Immature natural killer cell (primary cell): ENCODE measurements around the gene RUNDC1. TPM values are rescaled to one million over a fixed set of nuclear protein-coding genes. Genes with fewer than 3 reads are reported as not detected.
"Not testable (repeated sequence)": the region's sequence is repeated elsewhere in the genome, so short reads cannot be mapped to it uniquely, and the experiment has no call there.

Source experiments
- DNase-seq, 3 donors: peaks; one replicate each; pipeline ENCODE4 v3.0.0; 2022; ENCODE audit warnings: mixed read lengths in 1 of 3
- H3K27ac Mint-ChIP-seq, 6 donors: one replicate each; pipeline ENCODE4 v1.8.0; 2020; ENCODE audit warnings: mixed read lengths in 6 of 6, mild to moderate bottlenecking in 5 of 6, inconsistent platforms in 4 of 6, moderate library complexity in 3 of 6
- H3K27me3 Mint-ChIP-seq, 3 donors: one replicate each; pipeline ENCODE4 v1.8.0; 2020 to 2021; ENCODE audit warnings: low read depth in 3 of 3, mild to moderate bottlenecking in 3 of 3, mixed read lengths in 3 of 3, moderate library complexity in 3 of 3, inconsistent platforms in 1 of 3
- H3K36me3 Mint-ChIP-seq, 3 donors: one replicate each; pipeline ENCODE4 v1.8.0; 2020; ENCODE audit warnings: mixed read lengths in 3 of 3, inconsistent platforms in 2 of 3, mild to moderate bottlenecking in 2 of 3
- H3K4me1 Mint-ChIP-seq, 2 donors: one replicate each; pipeline ENCODE4 v1.8.0; 2020; ENCODE audit warnings: inconsistent platforms in 2 of 2, mild to moderate bottlenecking in 2 of 2, mixed read lengths in 2 of 2, moderate library complexity in 1 of 2
- H3K4me3 Mint-ChIP-seq, 5 donors: one replicate each; pipeline ENCODE4 v1.8.0; 2020; ENCODE audit warnings: mild to moderate bottlenecking in 5 of 5, mixed read lengths in 5 of 5, inconsistent platforms in 3 of 5, moderate library complexity in 3 of 5
- H3K9me3 Mint-ChIP-seq, 6 donors: one replicate each; pipeline ENCODE4 v1.8.0; 2020; ENCODE audit warnings: mild to moderate bottlenecking in 6 of 6, mixed read lengths in 6 of 6, inconsistent platforms in 4 of 6, moderate library complexity in 3 of 6
- polyA plus RNA-seq, 3 donors: library from polyadenylated mRNA; unstranded; fragments of 300-500 nt; fragmentation: Illumina TruSeq; gene quantifications; one replicate each; pipeline ENCODE4 v1.2.3, GENCODE V29; 2021

RUNDC1 gene
- polyA plus RNA-seq, 3 donors from 2014 or later, result 10.2 to 16.5 (median 13.0) TPM

- Mint-ChIP-seq H3K4me3 (peak overlapping the region; percentile 92 to 99 (median 96)), H3K9me3 (no peaks in the 10 kb centered on the region), H3K36me3 (peaks cover 0 to 22% (median 7%) of the 10 kb centered on the region in 3 donors), H3K27ac (peak overlapping the region; percentile 89 to 100 (median 94)), H3K27me3 (peaks cover 0 to 11% (median 1%) of the 10 kb centered on the region in 3 donors), H3K4me1 (peaks cover 28 to 32% of the 10 kb centered on the region in 2 donors)
- DNase-seq, result no peak
Measured at GRCh38 chr17:42999003-42999525, 18.7 kb downstream of the RUNDC1 start.

- peaks cover 0 to 22% (median 7%) of the 10 kb centered on the region in 3 donors for H3K36me3 Mint-ChIP-seq
- H3K27ac Mint-ChIP-seq, result peak overlapping the region in 3 of 6 donors; percentile 28 to 49 (median 43)
- peaks cover 28 to 32% of the 10 kb centered on the region in 2 donors for H3K4me1 Mint-ChIP-seq
- not testable (repeated sequence) for DNase-seq, H3K9me3 Mint-ChIP-seq, H3K4me3 Mint-ChIP-seq
- peaks cover 0 to 11% (median 1%) of the 10 kb centered on the region in 3 donors for H3K27me3 Mint-ChIP-seq
Measured at GRCh38 chr17:43000894-43001293, 20.5 kb downstream of the RUNDC1 start.

GRCh38 chr17:43003542-43004172, 23.3 kb downstream of the RUNDC1 start:
- Mint-ChIP-seq H3K9me3 (no peaks in the 10 kb centered on the region), H3K4me1 (peaks cover 26 to 28% of the 10 kb centered on the region in 2 donors), H3K27me3 (peaks cover 0 to 9% (median 0%) of the 10 kb centered on the region in 3 donors), H3K36me3 (peaks cover 0 to 22% (median 7%) of the 10 kb centered on the region in 3 donors), H3K27ac (peak overlapping the region in 3 of 6 donors; percentile 28 to 51 (median 37)), H3K4me3 (no peak overlapping the region)
- DNase-seq, result no peak

- Mint-ChIP-seq H3K27ac (peak within 1 kb of the TSS; percentile 94 to 100 (median 99)), H3K4me3 (peak within 1 kb of the TSS; percentile 99 to 100 (median 100)), H3K36me3 (peaks cover 0 to 13% (median 4%) of the 10 kb centered on the region in 3 donors), H3K27me3 (peaks cover 0 to 5% (median 0%) of the 10 kb centered on the region in 3 donors), H3K4me1 (peaks cover 16 to 26% of the 10 kb centered on the region in 2 donors), H3K9me3 (no peaks in the 10 kb centered on the region)
- DNase-seq, result peak; percentile 79 to 82 (median 80)
Measured at GRCh38 chr17:43006639-43007551, 26.5 kb downstream of the RUNDC1 start, which contains the start of gene IFI35. Gene IFI35 (plus strand): TSS chr17:43006784. CDS start chr17:43006948, 164 bp downstream.

- H3K4me3 Mint-ChIP-seq, result no peak overlapping the region
- H3K27ac Mint-ChIP-seq, result peak overlapping the region in 1 of 6 donors; percentile 46
- H3K36me3 Mint-ChIP-seq, result peaks cover 0 to 5% (median 4%) of the 10 kb centered on the region in 3 donors
- no peak for DNase-seq
- H3K9me3 Mint-ChIP-seq, result no peaks in the 10 kb centered on the region
- peaks cover 0 to 4% (median 3%) of the 10 kb centered on the region in 3 donors for H3K27me3 Mint-ChIP-seq
- H3K4me1 Mint-ChIP-seq, result peaks cover 16 to 26% of the 10 kb centered on the region in 2 donors
Measured at GRCh38 chr17:43010667-43011308, 30.4 kb downstream of the RUNDC1 start.

GRCh38 chr17:43011728-43012472, 31.5 kb downstream of the RUNDC1 start:
- H3K36me3 Mint-ChIP-seq, result peaks cover 0 to 5% (median 4%) of the 10 kb centered on the region in 3 donors
- no peaks in the 10 kb centered on the region for H3K9me3 Mint-ChIP-seq
- H3K27ac Mint-ChIP-seq, result no peak overlapping the region
- H3K4me1 Mint-ChIP-seq, result peaks cover 10 to 19% of the 10 kb centered on the region in 2 donors
- H3K27me3 Mint-ChIP-seq, result peaks cover 0 to 4% (median 3%) of the 10 kb centered on the region in 3 donors
- no peak overlapping the region for H3K4me3 Mint-ChIP-seq
- DNase-seq, result no peak

GRCh38 chr17:43013296-43013695, 32.9 kb downstream of the RUNDC1 start:
- Mint-ChIP-seq H3K9me3 (no peaks in the 10 kb centered on the region), H3K36me3 (peaks cover 0 to 5% (median 4%) of the 10 kb centered on the region in 3 donors), H3K4me1 (peaks cover 6 to 15% of the 10 kb centered on the region in 2 donors), H3K4me3 (no peak overlapping the region), H3K27ac (no peak overlapping the region), H3K27me3 (peaks cover 0 to 4% (median 0%) of the 10 kb centered on the region in 3 donors)
- no peak for DNase-seq

GRCh38 chr17:43014020-43014648, 33.8 kb downstream of the RUNDC1 start:
- Mint-ChIP-seq H3K27ac (peak overlapping the region in 2 of 6 donors; percentile 36 to 55), H3K27me3 (peaks cover 0 to 4% (median 0%) of the 10 kb centered on the region in 3 donors), H3K4me1 (peaks cover 9 to 21% of the 10 kb centered on the region in 2 donors), H3K4me3 (no peak overlapping the region), H3K9me3 (no peaks in the 10 kb centered on the region), H3K36me3 (peaks cover 0 to 5% (median 4%) of the 10 kb centered on the region in 3 donors)
- DNase-seq, result no peak

GRCh38 chr17:43014649-43015542, 34.5 kb downstream of the RUNDC1 start:
- Mint-ChIP-seq H3K9me3 (no peaks in the 10 kb centered on the region), H3K4me3 (no peak overlapping the region)

GRCh38 chr17:43015579-43015978, 35.2 kb downstream of the RUNDC1 start:
- Mint-ChIP-seq H3K4me1 (peaks cover 14 to 16% of the 10 kb centered on the region in 2 donors), H3K27ac (peak overlapping the region in 2 of 6 donors; percentile 17 to 46), H3K9me3 (no peaks in the 10 kb centered on the region), H3K4me3 (no peak overlapping the region), H3K27me3 (peaks cover 0 to 4% (median 3%) of the 10 kb centered on the region in 3 donors), H3K36me3 (peaks cover 0 to 5% (median under 1%) of the 10 kb centered on the region in 3 donors)
- no peak for DNase-seq

More at GRCh38 chr17:43014649-43015542, 34.5 kb downstream of the RUNDC1 start:
- DNase-seq, result no peak
- peaks cover 15 to 21% of the 10 kb centered on the region in 2 donors for H3K4me1 Mint-ChIP-seq
- peak overlapping the region; percentile 7 to 55 (median 37) for H3K27ac Mint-ChIP-seq
- peaks cover 0 to 4% (median 0%) of the 10 kb centered on the region in 3 donors for H3K27me3 Mint-ChIP-seq
- H3K36me3 Mint-ChIP-seq, result peaks cover 0 to 5% (median 4%) of the 10 kb centered on the region in 3 donors

GRCh38 chr17:43016216-43016615, 35.9 kb downstream of the RUNDC1 start:
- H3K27ac Mint-ChIP-seq, result peak overlapping the region in 2 of 6 donors; percentile 53 to 72
- peaks cover 0 to 4% (median 3%) of the 10 kb centered on the region in 3 donors for H3K27me3 Mint-ChIP-seq
- no peak overlapping the region for H3K4me3 Mint-ChIP-seq
- H3K9me3 Mint-ChIP-seq, result no peaks in the 10 kb centered on the region
- peaks cover 16 to 20% of the 10 kb centered on the region in 2 donors for H3K4me1 Mint-ChIP-seq
- DNase-seq, result no peak
- peaks cover 0 to 5% (median 0%) of the 10 kb centered on the region in 3 donors for H3K36me3 Mint-ChIP-seq
